H1 (cell line): ENCODE measurements around the gene MEGF9. TPM values are rescaled to one million over a fixed set of nuclear protein-coding genes. Genes with fewer than 3 reads are reported as not detected.

Experiments
- CTCF ChIA-PET: fragments of 300-600 bp; sonication (Branson Sonifier 250); formaldehyde crosslinking; loops from one replicate; lab custom pipeline; 2021; ENCODE audit not compliant: partially characterized antibody; lab: Charles Lee
- POLR2A ChIA-PET: fragments of 300-600 bp; sonication (Branson Sonifier 250); formaldehyde crosslinking; loops from one replicate; lab custom pipeline; 2021; ENCODE audit warnings: inconsistent platforms; ENCODE audit not compliant: partially characterized antibody; lab: Charles Lee
- DNase-seq, 2 experiments: peaks; one replicate each; pipeline versions ENCODE4 v3.0.0 to v3.0.0-alpha.2; 2010 to 2022; ENCODE audit warnings: low spot score in 2 of 2, low read depth in 1 of 2, mixed read lengths in 1 of 2
- FAIRE-seq: peaks from 2 replicates; lab custom pipeline; 2011; peaks lifted over from hg19 to GRCh38; lab: Jason Lieb, UNC
- H2AFZ ChIP-seq: 2 replicates; pipeline ENCODE4 v1.8.1; 2012; ENCODE audit warnings: low read length, inconsistent platforms
- H2AK5ac ChIP-seq: 2 replicates; pipeline ENCODE4 v1.6.1; 2013; ENCODE audit warnings: low read depth, low read length
- H2BK120ac ChIP-seq: replicated peaks from 2 replicates; pipeline ENCODE3; 2013; ENCODE audit warnings: low read depth, low read length, inconsistent platforms
- H2BK12ac ChIP-seq: 2 replicates; pipeline ENCODE4 v1.6.1; 2013; ENCODE audit warnings: low read depth, low read length
- H2BK15ac ChIP-seq: 2 replicates; pipeline ENCODE4 v1.6.1; 2013; ENCODE audit warnings: low read length
- H2BK20ac ChIP-seq: 2 replicates; pipeline ENCODE4 v1.6.1; 2013; ENCODE audit warnings: low read length
- H2BK5ac ChIP-seq: 2 replicates; pipeline ENCODE4 v1.6.1; 2013; ENCODE audit warnings: low read depth, low read length
- H3K14ac ChIP-seq: 2 replicates; pipeline ENCODE4 v1.6.1; 2013; ENCODE audit warnings: inconsistent platforms; ENCODE audit not compliant: insufficient read length
- H3K18ac ChIP-seq: 2 replicates; pipeline ENCODE4 v1.6.1; 2013; ENCODE audit warnings: low read length; ENCODE audit errors: extremely low read depth
- H3K23ac ChIP-seq: 2 replicates; pipeline ENCODE4 v1.6.1; 2013; ENCODE audit warnings: inconsistent platforms; ENCODE audit not compliant: insufficient read length
- H3K23me2 ChIP-seq: 2 replicates; pipeline ENCODE4 v1.6.1; 2013; ENCODE audit warnings: low read depth, low read length
- H3K27ac ChIP-seq: 2 replicates; pipeline ENCODE4 v1.6.1; 2011; ENCODE audit warnings: low read depth, low read length, inconsistent platforms
- H3K27me3 ChIP-seq, 4 experiments: replicated peaks in 1 of 4; 1 replicate in 1 of 4; 2 replicates in 3 of 4; pipeline versions ENCODE4 v1.6.1 to v1.8.1; 2011 to 2013; ENCODE audit warnings: low read length in 3 of 4, mild to moderate bottlenecking in 3 of 4, inconsistent platforms in 2 of 4, mixed read lengths in 2 of 4, moderate library complexity in 1 of 4; ENCODE audit not compliant: control insufficient read depth in 3 of 4, insufficient read depth in 3 of 4; ENCODE audit errors: extremely low read depth in 1 of 4
- H3K36me3 ChIP-seq, 4 experiments: 2 replicates each; pipeline versions ENCODE4 v1.6.1 to v1.8.1; 2011 to 2013; ENCODE audit warnings: mild to moderate bottlenecking in 4 of 4, low read length in 3 of 4, moderate library complexity in 2 of 4, control low read depth in 1 of 4, inconsistent platforms in 1 of 4; ENCODE audit not compliant: insufficient read depth in 4 of 4, control insufficient read depth in 2 of 4
- H3K4ac ChIP-seq: replicated peaks from 2 replicates; pipeline ENCODE3; 2013; ENCODE audit warnings: low read length, low read depth, mixed read lengths, inconsistent platforms; ENCODE audit not compliant: insufficient read length
- H3K4me1 ChIP-seq, 4 experiments: replicated peaks in 1 of 4; 1 replicate in 1 of 4; 2 replicates in 3 of 4; pipeline versions ENCODE4 v1.6.1 to v1.8.1; 2011 to 2013; ENCODE audit warnings: low read length in 3 of 4, inconsistent platforms in 2 of 4, mixed read lengths in 1 of 4; ENCODE audit not compliant: insufficient read depth in 4 of 4, control insufficient read depth in 3 of 4
- H3K4me2 ChIP-seq, 2 experiments: 2 replicates each; pipeline versions ENCODE4 v1.6.1 to v1.8.1; 2011 to 2013; ENCODE audit warnings: low read depth in 2 of 2, low read length in 2 of 2, control low read depth in 1 of 2, inconsistent platforms in 1 of 2, mild to moderate bottlenecking in 1 of 2; ENCODE audit not compliant: insufficient read depth in 1 of 2
- H3K4me3 ChIP-seq, 4 experiments: fragments of 200-600, 300-600 bp in 1 of 4; sonication (generic), shearing (Covaris generic), sonication (Bioruptor Twin) in 1 of 4; 2 replicates each; pipeline versions ENCODE4 v1.5.1 to v1.8.1; 2011 to 2016; ENCODE audit warnings: low read length in 4 of 4, low read depth in 3 of 4, control low read depth in 2 of 4, inconsistent platforms in 2 of 4, mild to moderate bottlenecking in 2 of 4, mixed read lengths in 1 of 4, moderate library complexity in 1 of 4; ENCODE audit not compliant: insufficient read depth in 2 of 4; ENCODE audit errors: extremely low read depth in 1 of 4
- H3K56ac ChIP-seq: replicated peaks from 2 replicates; pipeline ENCODE3; 2013; ENCODE audit warnings: low read depth, mild to moderate bottlenecking, mixed read lengths, low read length, inconsistent platforms; ENCODE audit not compliant: insufficient read length
- H3K79me1 ChIP-seq: 2 replicates; pipeline ENCODE4 v1.6.1; 2013; ENCODE audit warnings: low read depth, low read length, control low read depth
- H3K79me2 ChIP-seq, 2 experiments: 2 replicates each; pipeline versions ENCODE4 v1.6.1 to v1.8.1; 2012 to 2013; ENCODE audit warnings: low read length in 2 of 2, mild to moderate bottlenecking in 2 of 2, inconsistent platforms in 1 of 2; ENCODE audit not compliant: insufficient read depth in 2 of 2, control insufficient read depth in 1 of 2
- H3K9ac ChIP-seq, 4 experiments: replicated peaks in 1 of 4; 1 replicate in 1 of 4; 2 replicates in 3 of 4; pipeline versions ENCODE4 v1.6.1 to v1.8.1; 2011 to 2013; ENCODE audit warnings: low read depth in 3 of 4, low read length in 3 of 4, control low read depth in 2 of 4, mild to moderate bottlenecking in 2 of 4, moderate library complexity in 2 of 4, inconsistent platforms in 1 of 4; ENCODE audit errors: extremely low read depth in 1 of 4
- H3K9me3 ChIP-seq, 2 experiments: 2 replicates each; pipeline versions ENCODE4 v1.6.1 to v1.8.1; 2012 to 2013; ENCODE audit warnings: mild to moderate bottlenecking in 2 of 2, moderate library complexity in 2 of 2, control low read depth in 1 of 2, inconsistent platforms in 1 of 2, low read depth in 1 of 2, low read length in 1 of 2, mixed read lengths in 1 of 2; ENCODE audit not compliant: insufficient read depth in 2 of 2
- H4K20me1 ChIP-seq, 2 experiments: replicated peaks in 1 of 2; 2 replicates each; pipeline versions ENCODE3 to v1.8.1; 2011 to 2013; ENCODE audit warnings: inconsistent platforms in 2 of 2, low read length in 2 of 2, mild to moderate bottlenecking in 1 of 2; ENCODE audit not compliant: insufficient read depth in 2 of 2, control insufficient read depth in 1 of 2
- H4K5ac ChIP-seq: 2 replicates; pipeline ENCODE4 v1.6.1; 2013; ENCODE audit warnings: low read length, low read depth, mixed read lengths, inconsistent platforms; ENCODE audit not compliant: insufficient read length
- H4K8ac ChIP-seq: 2 replicates; pipeline ENCODE4 v1.8.0; 2013; ENCODE audit warnings: mild to moderate bottlenecking, moderate library complexity, low read length, inconsistent platforms; ENCODE audit not compliant: insufficient read depth; ENCODE audit errors: extremely low read depth
- H4K91ac ChIP-seq: replicated peaks from 2 replicates; pipeline ENCODE3; 2013; ENCODE audit warnings: low read length, mixed read lengths, inconsistent platforms; ENCODE audit not compliant: insufficient read length
- CBX5 ChIP-seq: fragments of 300-800, 300-1000 bp; sonication (generic); IDR thresholded peaks from 2 replicates; pipeline ENCODE4 v1.7.1; 2016; ENCODE audit warnings: antibody characterized with exemption, low read length, low read depth
- CBX8 ChIP-seq: fragments of 300-800, 300-1000 bp; sonication (generic); IDR thresholded peaks from 2 replicates; pipeline ENCODE4 v1.7.1; 2016; ENCODE audit warnings: low read depth, low read length, borderline replicate concordance
- EGR1 ChIP-seq: IDR thresholded peaks from 2 replicates; pipeline ENCODE4 v1.6.1; 2011; ENCODE audit warnings: low read depth, low read length, borderline replicate concordance
- JUND ChIP-seq: IDR thresholded peaks from 2 replicates; pipeline ENCODE4 v1.6.1; 2011; ENCODE audit warnings: mild to moderate bottlenecking, improper control_type of control experiment, low read length
- POLR2A ChIP-seq, 2 experiments: IDR thresholded peaks; 1 replicate in 1 of 2; 2 replicates in 1 of 2; pipeline ENCODE4 v1.6.1; 2011; ENCODE audit warnings: low read depth in 2 of 2, low read length in 2 of 2, mild to moderate bottlenecking in 2 of 2; ENCODE audit errors: control extremely low read depth in 1 of 2
- POU5F1 ChIP-seq: IDR thresholded peaks from 2 replicates; pipeline ENCODE4 v1.6.1; 2011; ENCODE audit warnings: low read depth, mild to moderate bottlenecking, low read length, moderate library complexity
- RXRA ChIP-seq: IDR thresholded peaks from 2 replicates; pipeline ENCODE4 v1.6.1; 2011; ENCODE audit warnings: low read depth, mild to moderate bottlenecking, low read length, moderate library complexity; ENCODE audit not compliant: insufficient read depth
- SAP30 ChIP-seq: fragments of 300-600 bp; sonication (generic); IDR thresholded peaks from 2 replicates; pipeline ENCODE4 v1.7.1; 2012; ENCODE audit warnings: low read length, moderate library complexity, mild to moderate bottlenecking, inconsistent platforms; ENCODE audit not compliant: insufficient read depth, insufficient replicate concordance
- TAF7 ChIP-seq: optimal IDR thresholded peaks from 2 replicates; pipeline ENCODE3; 2011; ENCODE audit warnings: low read depth, mild to moderate bottlenecking, inconsistent platforms, low read length, moderate library complexity, borderline replicate concordance
- WGBS, 2 experiments: shearing (Covaris generic) in 1 of 2; methylation state at CpG; one replicate each; pipeline versions ENCODE4 v1.1.6 to v1.1.7; 2013 to 2015; ENCODE audit warnings: low lambda C conversion rate in 2 of 2, mixed read lengths in 2 of 2, inconsistent platforms in 1 of 2, low coverage in 1 of 2, missing lambda C conversion rate in 1 of 2; ENCODE audit not compliant: insufficient replicate concordance in 2 of 2, insufficient coverage in 1 of 2, insufficient read length in 1 of 2; ENCODE audit errors: extremely low coverage in 1 of 2, missing lambda C conversion rate in 1 of 2; 5-methylcytosine and 5-hydroxymethylcytosine counted together
- polyA plus RNA-seq, 7 experiments: library from polyadenylated mRNA; depleted of rRNA in 3 of 7; stranded (reverse) in 5 of 7; unstranded in 2 of 7; fragments of >200 nt in 5 of 7; fragments of 200-250 nt in 2 of 7; gene quantifications; 1 replicate in 5 of 7; 2 replicates in 1 of 7; 4 replicates in 1 of 7; pipeline versions ENCODE4 v1.2.1 to v1.2.3, GENCODE V29; 2011 to 2013; ENCODE audit warnings: missing spikeins in 2 of 7, mixed read lengths in 2 of 7
- total RNA-seq: library from RNA; stranded (reverse); fragmentation: NEBNext Ultra II Directional; extraction: Animal tissue kit (Norgen Biotek cat#: 25700); gene quantifications from 2 replicates; pipeline ENCODE4 v1.2.1, GENCODE V29; 2021

The MEGF9 gene
- total and polyA plus RNA-seq, 2 of the 8 experiments (the other 6 are each of a cell fraction or from before 2014, with no cell fraction given) = 0.45 to 1.8 TPM

- Histone ChIP-seq H2BK20ac (no peak overlapping the region), H2AFZ (no peak overlapping the region), H4K20me1 (peaks cover 9 to 13% of the 10 kb centered on the region in 2 experiments), H3K4me3 (no peak overlapping the region), H3K23ac (no peak overlapping the region), H2AK5ac (no peak overlapping the region), H4K91ac (no peak overlapping the region), H3K4me2 (no peak overlapping the region), H3K27me3 (peaks cover 40 to 65% (median 58%) of the 10 kb centered on the region in 4 experiments), H3K27ac (no peak overlapping the region), H2BK120ac (no peak overlapping the region), H2BK5ac (no peak overlapping the region), H3K9ac (no peak overlapping the region), H3K36me3 (no peaks in the 10 kb centered on the region), H3K18ac (no peak overlapping the region), H3K14ac (no peak overlapping the region), H3K9me3 (no peaks in the 10 kb centered on the region), H2BK15ac (no peak overlapping the region), H3K79me2 (no peaks in the 10 kb centered on the region), H3K56ac (no peak overlapping the region), H3K4me1 (no peaks in the 10 kb centered on the region), H4K5ac (no peak overlapping the region), H3K23me2 (no peaks in the 10 kb centered on the region), H2BK12ac (no peak overlapping the region), H3K4ac (no peak overlapping the region), H3K79me1 (no peaks in the 10 kb centered on the region; the same call in 1 of the 2 replicates), H4K8ac (no peak overlapping the region)
- FAIRE-seq (no peak), DNase-seq (no peak)
- TF ChIP-seq SAP30 (no peak), CBX8 (no peak), RXRA (no peak), JUND (no peak), POU5F1 (no peak), CBX5 (no peak), POLR2A (IDR thresholded peaks at IDR 0.05; ENCODE audit: control extremely low read depth in 1 of 2, low read depth in 2 of 2, low read length in 2 of 2) (no peak), EGR1 (no peak), TAF7 (no peak)
- CTCF ChIA-PET = interaction anchor here (0.6 kb wide), 1 partner anchor 21 kb away, joined by 3 read pairs; no protein-coding TSS in a partner anchor
- POLR2A ChIA-PET = interaction anchor here (1.3 kb wide), 1 partner anchor 18 kb away, joined by 3 read pairs; the partner anchor contains the start of gene MEGF9
- WGBS, 2 experiments = 83% methylated on average over 3 of the region's 3 CpGs; no CpG with 5 or more reads in 1 of the 2 experiments
Measured at GRCh38 chr9:120696551-120697230, 17.6 kb downstream of the MEGF9 start.
